GM23338 (cell line): ENCODE results near the gene PHOSPHO1. TPM values are rescaled to one million over a fixed set of nuclear protein-coding genes. Genes with fewer than 3 reads are reported as not detected.

Experiments used
- ATAC-seq: fragments of 200-7000 bp; cut with Tn5 transposase; 3 replicates; pipeline ENCODE4 v1.9.1; 2020
- DNase-seq: peaks from one replicate; pipeline ENCODE4 v3.0.0-alpha.2; 2015; ENCODE audit warnings: low spot score
- H2AFZ ChIP-seq: fragments of 200-600 bp; sonication (generic); 2 replicates; pipeline ENCODE4 v1.8.0; 2016; ENCODE audit warnings: antibody characterized with exemption, mild to moderate bottlenecking, moderate library complexity
- H3F3A ChIP-seq: fragments of 200-600 bp; sonication (generic); replicated peaks from 2 replicates; pipeline ENCODE4 v1.8.0; 2017; ENCODE audit warnings: antibody characterized with exemption, mixed run types, low read depth
- H3K27ac ChIP-seq: fragments of 200-600 bp; sonication (generic); 2 replicates; pipeline ENCODE4 v1.6.1; 2016; ENCODE audit warnings: low read depth
- H3K27me3 ChIP-seq: fragments of 200-600 bp; sonication (generic); 2 replicates; pipeline ENCODE4 v1.8.0; 2016; ENCODE audit warnings: mild to moderate bottlenecking, mixed run types, moderate library complexity; ENCODE audit not compliant: insufficient read depth
- H3K36me3 ChIP-seq: fragments of 200-600 bp; sonication (generic); 2 replicates; pipeline ENCODE4 v1.8.0; 2016; ENCODE audit warnings: mild to moderate bottlenecking; ENCODE audit not compliant: insufficient read depth
- H3K4me1 ChIP-seq: fragments of 200-600 bp; sonication (generic); 2 replicates; pipeline ENCODE4 v1.8.0; 2016; ENCODE audit warnings: mild to moderate bottlenecking, moderate library complexity; ENCODE audit not compliant: insufficient read depth
- H3K4me2 ChIP-seq: fragments of 200-600 bp; sonication (generic); 2 replicates; pipeline ENCODE4 v1.7.1; 2017; ENCODE audit warnings: mixed run types
- H3K4me3 ChIP-seq: fragments of 200-600 bp; sonication (generic); 2 replicates; pipeline ENCODE4 v1.6.1; 2016; ENCODE audit warnings: mixed run types
- H3K79me2 ChIP-seq: fragments of 200-600 bp; sonication (generic); replicated peaks from 2 replicates; pipeline ENCODE4 v1.8.0; 2017; ENCODE audit warnings: mild to moderate bottlenecking; ENCODE audit not compliant: insufficient read depth
- H3K9me2 ChIP-seq: fragments of 200-600 bp; sonication (generic); 2 replicates; pipeline ENCODE4 v1.8.0; 2017; ENCODE audit not compliant: insufficient read depth
- H4K20me1 ChIP-seq: fragments of 200-600 bp; sonication (generic); replicated peaks from 2 replicates; pipeline ENCODE4 v1.8.0; 2017; ENCODE audit warnings: mild to moderate bottlenecking; ENCODE audit not compliant: insufficient read depth
- H3K27ac Mint-ChIP-seq: 2 replicates; pipeline ENCODE4 v1.8.0; 2020; ENCODE audit warnings: inconsistent platforms, mild to moderate bottlenecking, moderate library complexity, mixed read lengths
- H3K27me3 Mint-ChIP-seq: 3 replicates; pipeline ENCODE4 v1.8.0; 2022; ENCODE audit warnings: low read depth, mild to moderate bottlenecking, moderate library complexity, mixed read lengths, inconsistent platforms; ENCODE audit not compliant: insufficient read depth, poor library complexity
- H3K36me3 Mint-ChIP-seq: 3 replicates; pipeline ENCODE4 v1.8.0; 2021; ENCODE audit warnings: low read depth, mild to moderate bottlenecking, inconsistent platforms, moderate library complexity, mixed read lengths
- H3K4me1 Mint-ChIP-seq: 3 replicates; pipeline ENCODE4 v1.8.0; 2020; ENCODE audit warnings: mild to moderate bottlenecking, inconsistent platforms, mixed read lengths
- H3K4me3 Mint-ChIP-seq: 3 replicates; pipeline ENCODE4 v1.8.0; 2021; ENCODE audit warnings: moderate library complexity, mild to moderate bottlenecking, inconsistent platforms, mixed read lengths
- H3K9me3 Mint-ChIP-seq: 3 replicates; pipeline ENCODE4 v1.8.0; 2020; ENCODE audit warnings: moderate library complexity, mild to moderate bottlenecking, inconsistent platforms, mixed read lengths
- CREB1 ChIP-seq: fragments of 250-450 bp; sonication (Bioruptor Pico); IDR thresholded peaks from 2 replicates; pipeline ENCODE4 v1.5.0; 2020; ENCODE audit warnings: low read depth, mild to moderate bottlenecking, moderate library complexity
- CTCF ChIP-seq, 2 experiments: fragments of 200-600 bp in 1 of 2; sonication (generic) in 1 of 2; conservative IDR thresholded peaks; 2 replicates each; pipeline versions ENCODE4 v1.5.1 to v1.6.1; 2016 to 2017; ENCODE audit warnings: antibody characterized with exemption in 2 of 2, low read depth in 2 of 2, mild to moderate bottlenecking in 2 of 2, moderate library complexity in 1 of 2
- ETS1 ChIP-seq: IDR thresholded peaks from 2 replicates; pipeline ENCODE4 v1.6.1; 2016; ENCODE audit warnings: antibody characterized with exemption
- EZH2 ChIP-seq: fragments of 200-600 bp; sonication (generic); IDR thresholded peaks from one replicate; pipeline ENCODE4 v1.8.0; 2017; ENCODE audit warnings: antibody characterized with exemption, mild to moderate bottlenecking, low read depth; ENCODE audit not compliant: unreplicated experiment
- EZH2phosphoT487 ChIP-seq: fragments of 200-600 bp; sonication (generic); IDR thresholded peaks from one replicate; pipeline ENCODE4 v1.8.1; 2018; ENCODE audit warnings: antibody characterized with exemption; ENCODE audit not compliant: unreplicated experiment
- JUNB ChIP-seq: IDR thresholded peaks from one replicate; pipeline ENCODE4 v1.6.1; 2016; ENCODE audit warnings: antibody characterized with exemption; ENCODE audit not compliant: unreplicated experiment
- NANOG ChIP-seq: IDR thresholded peaks from 2 replicates; pipeline ENCODE4 v1.6.1; 2016; ENCODE audit warnings: antibody characterized with exemption, borderline replicate concordance
- POLR2AphosphoS5 ChIP-seq: IDR thresholded peaks from 2 replicates; pipeline ENCODE4 v1.6.1; 2016; ENCODE audit warnings: antibody characterized with exemption, low read depth
- REST ChIP-seq: IDR thresholded peaks from one replicate; pipeline ENCODE4 v1.6.1; 2018; ENCODE audit warnings: antibody characterized with exemption; ENCODE audit not compliant: unreplicated experiment
- STAT1 ChIP-seq: IDR thresholded peaks from one replicate; pipeline ENCODE4 v1.6.1; 2016; ENCODE audit warnings: antibody characterized with exemption; ENCODE audit not compliant: unreplicated experiment
- ZNF114 ChIP-seq: fragments of 250-450 bp; sonication (Bioruptor Pico); IDR thresholded peaks from 2 replicates; pipeline ENCODE4 v1.5.0; 2020; ENCODE audit warnings: mild to moderate bottlenecking, moderate library complexity
- ZNF331 ChIP-seq: fragments of 250-450 bp; sonication (Bioruptor Pico); IDR thresholded peaks from 2 replicates; pipeline ENCODE4 v1.5.0; 2020; ENCODE audit warnings: low read depth, mild to moderate bottlenecking, moderate library complexity
- ZNF462 ChIP-seq: fragments of 250-450 bp; sonication (Bioruptor Pico); IDR thresholded peaks from 2 replicates; pipeline ENCODE4 v1.5.0; 2020; ENCODE audit warnings: mild to moderate bottlenecking, moderate library complexity
- polyA plus RNA-seq: library from polyadenylated mRNA; unstranded; fragments of >200 nt; fragmentation: Nextera tagmentation; extraction: Ambion mirVana; gene quantifications from 2 replicates; pipeline ENCODE4 v1.2.1, GENCODE V29; 2016
- total RNA-seq: library from RNA; depleted of rRNA; stranded (reverse); fragments of >200 nt; shearing (Covaris generic); gene quantifications from 2 replicates; pipeline ENCODE4 v1.2.3, GENCODE V29; 2014

Gene PHOSPHO1
- total and polyA plus RNA-seq, 2 experiments from 2014 or later = 0.71 to 2.2 TPM

GRCh38 chr17:49196520-49196919, 34.1 kb downstream of the PHOSPHO1 start:
- Histone ChIP-seq H3K4me1 (peaks cover 7% of the 10 kb centered on the region; the same call in 1 of the 2 replicates), H3K27ac (no peak overlapping the region), H3K4me2 (no peak overlapping the region), H3K79me2 (no peaks in the 10 kb centered on the region), H2AFZ (no peak overlapping the region), H3K36me3 (no peaks in the 10 kb centered on the region), H3F3A (no peaks in the 10 kb centered on the region), H3K9me2 (no peaks in the 10 kb centered on the region), H3K4me3 (no peak overlapping the region), H4K20me1 (no peaks in the 10 kb centered on the region), H3K27me3 (no peaks in the 10 kb centered on the region)
- DNase-seq (no peak), ATAC-seq (no peak)
- no peak overlapping the region for H3K4me3 Mint-ChIP-seq
- peaks cover 10% of the 10 kb centered on the region; the same call in 2 of the 3 replicates for H3K4me1 Mint-ChIP-seq
- H3K27ac Mint-ChIP-seq = no peak overlapping the region
- peaks cover 9% of the 10 kb centered on the region; the same call in 2 of the 3 replicates for H3K9me3 Mint-ChIP-seq
- H3K36me3 Mint-ChIP-seq = peaks cover 5% of the 10 kb centered on the region; the same call in 2 of the 3 replicates
- H3K27me3 Mint-ChIP-seq = peaks cover 35% of the 10 kb centered on the region
- TF ChIP-seq EZH2 (no peak), CTCF (conservative IDR thresholded peaks at IDR 0.05; ENCODE audit: low read depth in 2 of 2) (no peak), ZNF331 (CRISPR knock-in tag) (no peak), EZH2phosphoT487 (no peak), ZNF462 (CRISPR knock-in tag) (no peak), JUNB (no peak), NANOG (no peak), STAT1 (no peak), CREB1 (CRISPR knock-in tag) (no peak), POLR2AphosphoS5 (no peak), REST (no peak), ZNF114 (CRISPR knock-in tag) (no peak), ETS1 (no peak)
